Activated CD8-positive, alpha-beta memory T cell treated with anti-CD3 and anti-CD28 coated beads, Interleukin-2, amount 50 U/mL, for 1 hour (primary cell): Measurements from ENCODE around the gene AGPAT2.

Source experiments
- DNase-seq: peaks from one replicate; pipeline ENCODE4 v3.0.0-alpha.2; 2020; ENCODE audit errors: extremely low read depth

The AGPAT2 gene

DNA sequence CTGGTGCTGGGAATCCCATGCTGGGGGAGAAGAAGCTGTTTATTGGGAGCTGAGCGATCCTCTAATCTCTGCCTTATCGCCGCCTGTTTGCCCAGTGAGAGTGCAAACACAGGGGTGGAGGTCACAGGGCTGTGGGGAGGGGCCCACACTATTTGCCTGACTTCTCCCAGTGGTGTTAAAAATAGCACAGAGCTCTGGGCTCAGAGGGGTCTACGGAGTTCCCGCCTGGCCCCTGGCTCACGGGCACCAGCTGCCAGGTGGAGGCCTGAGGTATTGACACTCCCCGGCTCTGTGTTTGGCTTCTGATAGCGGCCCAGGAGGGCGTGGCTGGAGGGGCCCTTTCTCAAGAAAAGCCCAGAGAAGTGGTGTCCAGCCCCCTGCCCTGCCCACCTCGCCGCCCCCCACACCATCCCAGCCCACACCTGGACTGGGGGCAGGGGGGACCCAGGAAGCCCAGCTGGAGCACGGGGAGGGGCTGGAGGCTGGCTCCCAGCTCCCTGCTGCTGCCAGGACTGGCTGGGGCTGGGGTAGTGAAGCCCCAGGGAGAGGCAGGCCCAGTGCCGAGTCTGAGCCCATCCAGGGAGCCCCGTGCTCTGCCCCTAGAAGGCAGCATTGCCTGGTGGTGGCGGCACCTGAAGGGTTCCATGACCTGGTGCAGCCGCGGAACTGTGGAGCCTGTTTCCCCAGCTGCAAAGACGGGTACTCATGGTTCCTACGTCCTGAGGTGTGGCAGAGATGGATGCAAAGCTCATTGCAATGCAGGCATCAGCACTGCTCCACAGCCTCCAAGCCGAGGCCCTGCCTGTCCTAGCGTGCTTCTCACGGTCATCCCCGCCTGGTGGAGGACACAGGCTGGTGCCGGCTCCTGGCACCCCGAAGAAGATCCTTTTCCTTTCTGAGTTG is 60.3 kb downstream of the AGPAT2 start:
- DNase-seq = no peak

DNA sequence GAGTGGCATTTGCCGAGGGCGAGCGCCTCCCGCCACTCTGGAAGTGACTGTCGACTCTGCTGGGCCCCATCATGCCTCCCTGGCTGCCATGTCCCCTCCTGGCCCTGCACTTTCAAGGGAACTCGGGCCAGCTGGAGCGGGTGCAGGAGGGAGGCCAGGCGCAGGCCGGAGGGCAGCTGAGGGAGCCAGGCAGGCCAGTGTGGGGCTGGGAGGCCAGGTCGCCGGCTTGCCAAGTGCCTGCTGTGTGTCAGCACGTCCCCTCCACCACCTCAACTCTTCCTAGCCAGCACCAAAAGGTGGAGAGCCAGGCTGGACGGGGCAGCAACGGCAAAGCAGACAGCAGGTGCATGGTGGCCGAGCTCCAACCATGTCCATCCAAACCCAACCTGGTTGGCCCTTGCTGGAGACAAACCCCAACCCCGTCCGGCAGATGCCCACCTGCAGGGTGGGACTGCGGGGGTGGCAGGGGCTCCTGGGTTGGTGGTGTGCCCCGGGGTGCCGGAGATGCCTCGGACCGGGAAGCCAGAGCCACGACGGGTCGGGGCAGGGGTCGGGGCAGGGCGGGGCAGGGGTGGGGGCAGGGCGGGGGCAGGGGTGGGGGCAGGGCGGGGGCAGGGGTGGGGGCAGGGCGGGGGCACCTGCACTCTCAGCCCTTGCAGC is 61.1 kb downstream of the AGPAT2 start:
- DNase-seq = no peak

DNA sequence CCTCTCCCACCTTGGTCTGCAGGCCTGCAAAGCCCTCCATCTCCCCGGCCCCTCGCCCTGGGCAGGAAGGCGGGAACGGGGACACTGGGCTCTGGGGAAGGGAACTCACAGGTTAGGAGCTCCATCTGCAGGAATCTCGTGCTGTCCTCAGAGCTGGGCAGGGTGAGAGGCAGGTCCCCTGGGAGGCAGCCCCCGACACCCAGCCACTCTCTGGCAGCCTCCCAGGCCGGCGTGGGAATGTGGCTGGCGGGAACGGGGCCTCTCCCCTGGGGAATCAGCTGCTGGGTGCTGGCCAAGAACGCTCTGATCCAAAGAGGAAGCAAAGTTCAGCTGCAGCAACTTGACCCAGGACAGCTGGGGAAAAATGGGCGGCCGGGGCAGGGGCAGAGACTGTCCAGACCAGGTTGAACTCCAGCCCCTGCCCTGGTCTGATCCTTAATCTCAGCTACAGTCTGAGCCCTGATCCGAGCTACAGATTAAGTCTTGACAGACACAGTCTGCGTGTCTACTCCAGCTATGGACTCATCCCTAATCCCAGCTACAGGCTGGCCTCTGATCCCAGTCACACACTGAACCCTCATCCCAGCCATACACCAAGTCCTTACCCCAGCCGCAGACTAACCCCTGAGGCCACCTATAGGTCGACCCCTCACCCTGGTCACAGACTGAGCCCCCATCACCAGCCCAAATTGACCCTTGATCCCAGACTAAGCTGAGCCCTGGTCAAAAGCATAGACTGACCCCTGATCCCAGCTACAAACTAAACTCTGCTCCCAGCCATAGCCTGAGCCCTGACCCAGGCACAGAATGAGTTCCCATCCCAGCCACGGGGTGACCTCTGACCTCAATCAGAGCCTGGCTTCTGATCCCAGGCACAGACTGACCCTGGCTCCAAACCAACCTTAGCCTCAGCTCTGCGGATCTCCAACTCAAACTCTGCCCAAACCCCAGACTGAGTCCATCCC is 61.9 kb downstream of the AGPAT2 start:
- no peak for DNase-seq

GRCh38 chr9:136624184-136624951 is 62.9 kb downstream of the AGPAT2 start:
- no peak for DNase-seq

GRCh38 chr9:136623842-136624183 is 63.4 kb downstream of the AGPAT2 start:
- no peak for DNase-seq
